Activated T-helper 1 cell treated with anti-CD3 and anti-CD28 coated beads, Interleukin-12 subunit alpha, Interleukin-12 subunit beta, Interleukin-2, Interleukin-4 antibody, amounts not matched to agents 30 ng/mL and 10 ng/mL and 1 ng/mL, durations not matched to agents 14 hours and 24 hours and 36 hours (primary cell): ENCODE data around the gene WDFY3. TPM values are rescaled to one million over a fixed set of nuclear protein-coding genes. Genes with fewer than 3 reads are reported as not detected.

Experiments used
- DNase-seq: peaks from one replicate; pipeline ENCODE4 v3.0.0; 2021; ENCODE audit warnings: low spot score
- H3K27ac Mint-ChIP-seq: one replicate; pipeline ENCODE4 v1.8.0; 2021; ENCODE audit warnings: mild to moderate bottlenecking, mixed read lengths
- H3K27me3 Mint-ChIP-seq: one replicate; pipeline ENCODE4 v1.8.0; 2022; ENCODE audit warnings: mild to moderate bottlenecking, moderate library complexity, mixed read lengths; ENCODE audit not compliant: insufficient read depth
- H3K36me3 Mint-ChIP-seq: one replicate; pipeline ENCODE4 v1.8.0; 2021; ENCODE audit warnings: low read depth, mixed read lengths
- H3K4me1 Mint-ChIP-seq: one replicate; pipeline ENCODE4 v1.8.0; 2021; ENCODE audit warnings: low read depth, mixed read lengths
- H3K4me3 Mint-ChIP-seq: one replicate; pipeline ENCODE4 v1.8.0; 2021; ENCODE audit warnings: mild to moderate bottlenecking, moderate library complexity, mixed read lengths
- H3K9me3 Mint-ChIP-seq: one replicate; pipeline ENCODE4 v1.8.0; 2021; ENCODE audit warnings: mixed read lengths
- intact Hi-C: fragments of 100-400 bp; cut with micrococcal nuclease; formaldehyde crosslinking; loops from one replicate; pipeline ENCODE4 v1.15.1; 2024
- total RNA-seq: library from RNA; stranded (reverse); gene quantifications from 2 replicates; pipeline ENCODE4 v1.2.3, GENCODE V29; 2022

The WDFY3 gene
- total RNA-seq, 1 donor from 2014 or later: 0.39 TPM

DNA sequence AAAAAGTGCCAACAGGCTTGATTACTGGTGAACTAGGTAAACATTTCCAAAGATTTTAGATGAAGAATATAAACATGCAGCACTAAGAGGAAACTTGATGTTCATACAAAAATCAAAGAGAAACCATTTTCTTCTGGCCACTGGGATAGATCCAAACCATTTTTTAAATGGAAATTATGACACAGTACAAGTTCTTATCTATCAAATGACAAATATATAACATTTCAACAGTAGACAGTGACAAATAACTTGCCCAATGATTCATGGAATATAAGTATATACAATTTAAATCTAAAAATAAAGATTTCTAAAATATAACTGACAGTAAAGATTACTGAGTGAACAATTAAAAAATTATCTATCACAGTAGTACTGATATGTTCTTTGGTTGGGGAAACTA, 232.5 kb downstream of the WDFY3 start:
- H3K36me3 Mint-ChIP-seq: no peaks in the 10 kb centered on the region
- H3K27me3 Mint-ChIP-seq: peaks cover 2% of the 10 kb centered on the region
- intact Hi-C loops: no loop called here
- no peaks in the 10 kb centered on the region for H3K4me1 Mint-ChIP-seq
- no peak overlapping the region for H3K4me3 Mint-ChIP-seq
- no peak overlapping the region for H3K27ac Mint-ChIP-seq
- no peak for DNase-seq
- H3K9me3 Mint-ChIP-seq: no peaks in the 10 kb centered on the region

- Mint-ChIP-seq H3K27ac (no peak overlapping the region), H3K4me3 (no peak overlapping the region), H3K27me3 (peaks cover 2% of the 10 kb centered on the region), H3K36me3 (no peaks in the 10 kb centered on the region), H3K9me3 (no peaks in the 10 kb centered on the region), H3K4me1 (no peaks in the 10 kb centered on the region)
- DNase-seq: no peak
- intact Hi-C loops: no loop called here
These were observed 233.0 kb downstream of the WDFY3 start for GRCh38 chr4:84733343-84734033.

GRCh38 chr4:84730375-84730774, 236.1 kb downstream of the WDFY3 start:
- Mint-ChIP-seq H3K27ac (no peak overlapping the region), H3K4me3 (no peak overlapping the region), H3K36me3 (no peaks in the 10 kb centered on the region), H3K9me3 (no peaks in the 10 kb centered on the region), H3K27me3 (peaks cover 3% of the 10 kb centered on the region), H3K4me1 (no peaks in the 10 kb centered on the region)
- DNase-seq: no peak
- intact Hi-C loops: no loop called here

GRCh38 chr4:84727491-84727890, 239.0 kb downstream of the WDFY3 start:
- no peaks in the 10 kb centered on the region for H3K4me1 Mint-ChIP-seq
- peaks cover 3% of the 10 kb centered on the region for H3K27me3 Mint-ChIP-seq
- no peak for DNase-seq
- intact Hi-C loops: no loop called here
- no peaks in the 10 kb centered on the region for H3K36me3 Mint-ChIP-seq
- no peak overlapping the region for H3K4me3 Mint-ChIP-seq
- no peaks in the 10 kb centered on the region for H3K9me3 Mint-ChIP-seq
- no peak overlapping the region for H3K27ac Mint-ChIP-seq

DNA sequence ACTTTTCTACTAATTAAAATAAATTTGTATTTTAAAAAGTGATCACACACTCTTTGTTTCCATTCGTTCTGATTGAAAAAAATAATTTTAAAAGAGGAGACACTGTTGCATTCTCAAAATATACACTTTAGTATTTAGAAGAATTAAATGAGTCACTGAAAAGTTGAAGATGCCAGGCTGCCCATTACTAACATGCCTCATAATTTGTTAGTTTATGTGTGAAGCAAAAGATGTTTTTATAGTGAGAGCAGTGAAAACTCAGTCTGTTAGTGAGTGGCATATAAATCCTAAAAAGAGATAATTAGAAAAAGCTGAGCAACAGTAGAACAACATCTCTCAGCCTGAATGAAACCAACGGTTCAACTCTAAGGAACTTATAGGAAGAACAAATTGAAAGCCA, 240.1 kb downstream of the WDFY3 start:
- H3K36me3 Mint-ChIP-seq: no peaks in the 10 kb centered on the region
- H3K4me1 Mint-ChIP-seq: no peaks in the 10 kb centered on the region
- DNase-seq: no peak
- H3K27ac Mint-ChIP-seq: no peak overlapping the region
- peaks cover 3% of the 10 kb centered on the region for H3K27me3 Mint-ChIP-seq
- H3K4me3 Mint-ChIP-seq: no peak overlapping the region
- intact Hi-C loops: no loop called here
- H3K9me3 Mint-ChIP-seq: no peaks in the 10 kb centered on the region

DNA sequence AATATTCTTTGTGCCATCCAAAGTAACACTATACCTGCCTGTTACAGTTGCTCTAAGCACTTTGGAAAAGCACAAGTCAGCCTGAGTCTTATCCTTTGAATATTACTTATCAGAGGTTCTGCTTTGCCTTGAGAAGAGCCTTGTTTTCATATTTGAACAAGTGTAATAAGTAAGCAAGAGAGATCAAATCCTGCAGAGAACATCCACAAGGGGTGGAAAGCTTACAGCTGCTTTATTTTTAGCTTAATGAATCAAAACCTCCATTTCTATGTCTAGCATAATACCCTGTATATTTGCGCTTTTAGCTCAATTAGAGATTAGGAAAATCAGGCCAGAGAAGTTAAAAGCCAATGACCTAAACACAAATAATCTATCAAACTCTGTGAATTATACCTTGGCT, 243.8 kb downstream of the WDFY3 start:
- intact Hi-C loops: no loop called here
- H3K27ac Mint-ChIP-seq: no peak overlapping the region
- H3K36me3 Mint-ChIP-seq: no peaks in the 10 kb centered on the region
- no peaks in the 10 kb centered on the region for H3K4me1 Mint-ChIP-seq
- peaks cover 3% of the 10 kb centered on the region for H3K27me3 Mint-ChIP-seq
- DNase-seq: no peak
- no peak overlapping the region for H3K4me3 Mint-ChIP-seq
- no peaks in the 10 kb centered on the region for H3K9me3 Mint-ChIP-seq

- no peak for DNase-seq
- H3K27ac Mint-ChIP-seq: no peak overlapping the region
- no peaks in the 10 kb centered on the region for H3K36me3 Mint-ChIP-seq
- H3K27me3 Mint-ChIP-seq: no peaks in the 10 kb centered on the region
- H3K4me1 Mint-ChIP-seq: no peaks in the 10 kb centered on the region
- no peaks in the 10 kb centered on the region for H3K9me3 Mint-ChIP-seq
- H3K4me3 Mint-ChIP-seq: no peak overlapping the region
- intact Hi-C loops: no loop called here
These were observed 247.4 kb downstream of the WDFY3 start for GRCh38 chr4:84719115-84719514.

GRCh38 chr4:84718699-84719098, 247.8 kb downstream of the WDFY3 start:
- no peaks in the 10 kb centered on the region for H3K9me3 Mint-ChIP-seq
- H3K36me3 Mint-ChIP-seq: no peaks in the 10 kb centered on the region
- no peaks in the 10 kb centered on the region for H3K4me1 Mint-ChIP-seq
- no peak overlapping the region for H3K4me3 Mint-ChIP-seq
- intact Hi-C loops: no loop called here
- no peaks in the 10 kb centered on the region for H3K27me3 Mint-ChIP-seq
- no peak for DNase-seq
- no peak overlapping the region for H3K27ac Mint-ChIP-seq

- no peak overlapping the region for H3K27ac Mint-ChIP-seq
- no peaks in the 10 kb centered on the region for H3K9me3 Mint-ChIP-seq
- H3K27me3 Mint-ChIP-seq: no peaks in the 10 kb centered on the region
- no peak overlapping the region for H3K4me3 Mint-ChIP-seq
- no peaks in the 10 kb centered on the region for H3K36me3 Mint-ChIP-seq
- DNase-seq: no peak
- no peaks in the 10 kb centered on the region for H3K4me1 Mint-ChIP-seq
- intact Hi-C loops: no loop called here
These were observed 255.9 kb downstream of the WDFY3 start for GRCh38 chr4:84710548-84710947.

DNA sequence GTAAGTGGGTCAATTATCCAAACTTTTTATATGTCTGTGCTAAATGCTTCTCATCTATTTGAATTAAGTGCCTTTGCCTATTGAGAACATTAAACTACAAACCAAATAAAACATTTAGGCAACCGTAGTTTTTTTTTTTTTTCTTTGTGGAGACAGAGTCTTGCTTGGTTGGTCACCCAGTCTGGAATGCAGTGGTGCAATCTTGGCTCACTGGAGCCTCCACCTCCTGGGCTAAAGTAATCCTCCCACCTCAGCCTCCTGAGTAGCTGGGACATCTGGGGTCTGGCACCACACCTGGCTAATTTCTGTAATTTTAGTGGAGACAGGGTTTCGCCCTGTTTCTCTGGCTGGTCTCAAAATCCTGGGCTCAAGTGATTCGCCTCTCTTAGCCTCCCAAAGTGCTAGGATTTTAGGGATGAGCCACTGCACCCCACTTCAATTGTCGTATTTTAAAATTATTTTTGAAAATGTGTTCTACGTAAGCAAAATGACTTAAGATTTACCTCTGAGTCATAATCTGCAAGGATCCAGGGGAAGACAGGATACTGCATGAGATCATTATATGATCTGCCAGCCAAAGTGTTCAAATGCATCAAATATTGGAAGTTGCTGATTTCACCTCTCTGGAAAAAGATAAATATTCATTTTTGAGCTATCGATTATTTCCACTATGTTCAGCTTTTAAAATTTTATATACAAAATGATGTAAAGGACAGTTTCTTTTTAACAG, 257.9 kb downstream of the WDFY3 start:
- Mint-ChIP-seq H3K36me3 (no peaks in the 10 kb centered on the region), H3K27ac (no peak overlapping the region), H3K27me3 (no peaks in the 10 kb centered on the region), H3K4me1 (no peaks in the 10 kb centered on the region), H3K9me3 (no peaks in the 10 kb centered on the region), H3K4me3 (no peak overlapping the region)
- DNase-seq: no peak
- intact Hi-C loops: no loop called here

DNA sequence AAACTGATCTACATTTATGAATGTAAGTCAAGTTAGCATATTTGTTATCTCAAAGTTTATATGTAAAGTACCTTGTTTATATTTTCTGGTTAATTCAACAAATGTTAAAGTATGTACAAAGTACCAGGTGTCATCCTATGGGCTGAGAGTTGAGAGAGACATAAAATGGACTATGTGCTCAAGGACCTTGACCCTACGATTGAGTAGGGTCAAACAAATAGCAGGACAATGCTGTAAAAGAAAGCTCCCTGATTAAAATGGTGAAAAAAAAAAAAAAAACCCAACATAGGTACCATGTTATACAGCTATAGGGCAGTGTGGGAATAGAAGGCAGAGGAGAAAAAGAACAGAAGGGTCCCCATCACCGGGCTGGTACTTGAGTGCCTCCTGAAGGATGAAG, 260.2 kb downstream of the WDFY3 start:
- no peaks in the 10 kb centered on the region for H3K4me1 Mint-ChIP-seq
- no peak overlapping the region for H3K4me3 Mint-ChIP-seq
- no peaks in the 10 kb centered on the region for H3K36me3 Mint-ChIP-seq
- no peaks in the 10 kb centered on the region for H3K27me3 Mint-ChIP-seq
- H3K9me3 Mint-ChIP-seq: no peaks in the 10 kb centered on the region
- no peak overlapping the region for H3K27ac Mint-ChIP-seq
- intact Hi-C loops: no loop called here
- DNase-seq: no peak

DNA sequence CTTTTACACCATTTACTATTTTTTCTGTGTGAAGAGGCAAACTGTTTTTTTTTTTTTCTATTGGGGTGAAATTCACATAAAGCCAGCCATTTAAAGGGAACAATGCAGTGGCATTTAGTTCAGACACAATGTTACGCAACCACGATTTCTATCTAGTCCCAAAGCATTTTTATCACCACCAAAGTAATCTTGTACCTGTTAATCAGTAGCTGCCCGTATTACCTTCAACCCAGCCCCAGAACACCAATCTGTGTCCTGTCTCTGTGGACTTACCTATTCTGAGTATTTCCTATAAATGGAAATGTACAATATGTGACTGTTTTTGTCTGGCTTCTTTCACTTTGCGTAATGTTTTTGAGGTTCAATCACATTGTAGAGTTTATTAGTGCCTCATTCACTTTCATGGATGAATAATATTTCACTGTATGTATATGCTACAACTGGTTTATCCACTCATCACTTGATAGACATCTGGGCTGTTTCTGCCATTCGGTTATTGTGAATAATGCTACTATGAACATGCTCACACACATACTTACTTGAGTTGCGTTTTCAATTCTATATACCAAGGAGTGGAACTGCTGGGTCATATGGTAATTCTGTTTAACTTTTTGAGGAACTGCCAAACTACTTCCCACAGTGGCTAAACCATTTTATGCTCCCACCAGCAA, 267.4 kb downstream of the WDFY3 start:
- intact Hi-C loops: no loop called here
- Mint-ChIP-seq H3K27ac (no peak overlapping the region), H3K4me1 (no peaks in the 10 kb centered on the region), H3K36me3 (no peaks in the 10 kb centered on the region), H3K9me3 (no peaks in the 10 kb centered on the region), H3K4me3 (no peak overlapping the region), H3K27me3 (no peaks in the 10 kb centered on the region)
- DNase-seq: no peak

DNA sequence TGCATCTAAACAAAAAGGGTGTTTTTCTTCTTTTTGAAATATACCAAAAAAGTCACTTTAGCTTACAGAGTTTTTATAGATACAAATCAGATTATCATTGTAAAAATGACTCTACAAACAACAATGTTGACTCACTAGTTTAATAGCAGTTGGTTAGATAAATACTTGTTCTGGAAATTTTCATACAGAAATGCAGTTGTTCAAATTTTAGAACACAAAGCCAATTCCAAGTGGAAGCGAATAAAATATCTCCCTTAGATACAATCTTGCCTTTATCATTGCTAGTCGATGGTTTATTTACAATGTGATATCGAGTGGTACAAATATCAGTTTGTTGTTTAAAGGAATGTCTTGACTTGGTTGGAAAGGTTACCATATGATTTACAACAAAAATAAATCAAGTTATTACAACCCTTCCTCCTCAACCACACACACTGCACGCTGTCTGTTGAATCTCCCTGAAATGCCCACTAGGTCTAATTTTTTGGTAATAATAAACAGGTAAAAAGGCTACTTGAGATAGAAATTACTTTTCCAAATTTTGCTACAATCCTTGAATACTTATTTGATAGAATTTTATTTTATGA, 268.8 kb downstream of the WDFY3 start:
- Mint-ChIP-seq H3K9me3 (no peaks in the 10 kb centered on the region), H3K36me3 (no peaks in the 10 kb centered on the region), H3K27me3 (no peaks in the 10 kb centered on the region), H3K27ac (no peak overlapping the region), H3K4me1 (no peaks in the 10 kb centered on the region), H3K4me3 (no peak overlapping the region)
- intact Hi-C loops: no loop called here
- no peak for DNase-seq
